CD4-positive, alpha-beta T cell treated with Interleukin-2 at 100 ng/mL for 4 hours (primary cell): ENCODE measurements around the gene SLC5A11.
"Not testable (repeated sequence)": the region's sequence is repeated elsewhere in the genome, so short reads cannot be mapped to it uniquely, and the experiment has no call there.

Source experiments
- DNase-seq: peaks from one replicate; pipeline ENCODE4 v3.0.0-alpha.2; 2020; ENCODE audit warnings: low spot score

The SLC5A11 gene

GRCh38 chr16:24845726-24846547, at the start of gene SLC5A11:
TSS of gene SLC5A11 (plus strand) at chr16:24845963. CDS start at chr16:24858644, 12,681 bp downstream.
- no peak for DNase-seq

GRCh38 chr16:24800586-24800985, 45.2 kb upstream of the SLC5A11 start:
- no peak for DNase-seq

- DNase-seq, result no peak
Observed at GRCh38 chr16:24801761-24802302, 43.9 kb upstream of the SLC5A11 start.

- DNase-seq, result no peak
Observed at GRCh38 chr16:24805484-24805883, 40.3 kb upstream of the SLC5A11 start.

GRCh38 chr16:24807301-24807700, 38.5 kb upstream of the SLC5A11 start:
- no peak for DNase-seq

- no peak for DNase-seq
Observed at GRCh38 chr16:24810951-24811843, 34.6 kb upstream of the SLC5A11 start.

GRCh38 chr16:24812813-24813212, 33.0 kb upstream of the SLC5A11 start:
- not testable (repeated sequence) for DNase-seq

GRCh38 chr16:24815021-24815420, 30.7 kb upstream of the SLC5A11 start:
- DNase-seq, result no peak

GRCh38 chr16:24816688-24817087, 29.1 kb upstream of the SLC5A11 start:
- DNase-seq, result no peak

GRCh38 chr16:24819462-24820040, 26.2 kb upstream of the SLC5A11 start:
- DNase-seq, result no peak

- no peak for DNase-seq
Observed at GRCh38 chr16:24820522-24820921, 25.2 kb upstream of the SLC5A11 start.

- no peak for DNase-seq
Observed at GRCh38 chr16:24821129-24821528, 24.6 kb upstream of the SLC5A11 start.

- no peak for DNase-seq
Observed at GRCh38 chr16:24822542-24822941, 23.2 kb upstream of the SLC5A11 start.

- DNase-seq, result no peak
Observed at GRCh38 chr16:24822974-24823373, 22.8 kb upstream of the SLC5A11 start.

- no peak for DNase-seq
Observed at GRCh38 chr16:24825696-24826095, 20.1 kb upstream of the SLC5A11 start.

GRCh38 chr16:24826096-24826690, 19.6 kb upstream of the SLC5A11 start:
- no peak for DNase-seq

GRCh38 chr16:24826817-24827566, 18.8 kb upstream of the SLC5A11 start:
- no peak for DNase-seq

- no peak for DNase-seq
Observed at GRCh38 chr16:24829153-24829552, 16.6 kb upstream of the SLC5A11 start.

- DNase-seq, result no peak
Observed at GRCh38 chr16:24833352-24833751, 12.4 kb upstream of the SLC5A11 start.

GRCh38 chr16:24834459-24835335, 11.1 kb upstream of the SLC5A11 start:
- no peak for DNase-seq
